ENCODE data around the gene PRF1.

The PRF1 gene

GRCh38 chr10:70575486-70575873, 27.1 kb downstream of the PRF1 start:
- Histone ChIP-seq H3K27ac (replicated peaks) (peak overlapping the region; percentile 74), H3K27me3 (ENCODE audit: insufficient read depth, poor library complexity, severe bottlenecking) (no peaks in the 10 kb centered on the region), H3K4me3 (replicated peaks; ENCODE audit: insufficient read depth, low read length) (no peak overlapping the region)
- peak in 1 of 2 experiments; percentile 50 for DNase-seq (ENCODE audit: low read depth in 1 of 2, low spot score in 1 of 2)
- TF ChIP-seq GABPA (IDR thresholded peaks at IDR 0.05; ENCODE audit: low read depth): no peak
- no peak for TF ChIP-seq CTCF (IDR thresholded peaks at IDR 0.05; ENCODE audit: insufficient read depth, low read length)
- no peak for TF ChIP-seq SPI1 (IDR thresholded peaks at IDR 0.05; ENCODE audit: borderline replicate concordance, low read depth)
- TF ChIP-seq POLR2AphosphoS5 (IDR thresholded peaks at IDR 0.05; ENCODE audit: low read depth): no peak

- no peak for DNase-seq (ENCODE audit: low read depth in 1 of 2, low spot score in 1 of 2)
- Histone ChIP-seq H3K27ac (replicated peaks) (peak overlapping the region; percentile 26), H3K27me3 (ENCODE audit: insufficient read depth, poor library complexity, severe bottlenecking) (no peaks in the 10 kb centered on the region), H3K4me3 (replicated peaks; ENCODE audit: insufficient read depth, low read length) (no peak overlapping the region)
- TF ChIP-seq SPI1 (IDR thresholded peaks at IDR 0.05; ENCODE audit: borderline replicate concordance, low read depth) (no peak), GABPA (IDR thresholded peaks at IDR 0.05; ENCODE audit: low read depth) (no peak), POLR2AphosphoS5 (IDR thresholded peaks at IDR 0.05; ENCODE audit: low read depth) (no peak)
Measured at GRCh38 chr10:70573599-70574506, 28.7 kb downstream of the PRF1 start.

- no peak for TF ChIP-seq CTCF (IDR thresholded peaks at IDR 0.05; ENCODE audit: insufficient read depth, low read length)
- TF ChIP-seq SPI1 (IDR thresholded peaks at IDR 0.05; ENCODE audit: borderline replicate concordance, low read depth): no peak
- no peak for TF ChIP-seq GABPA (IDR thresholded peaks at IDR 0.05; ENCODE audit: low read depth)
- TF ChIP-seq POLR2AphosphoS5 (IDR thresholded peaks at IDR 0.05; ENCODE audit: low read depth): no peak
- no peak for TF ChIP-seq REST (IDR thresholded peaks at IDR 0.05; ENCODE audit: insufficient replicate concordance, low read depth)
- no peaks in the 10 kb centered on the region for H3K27me3 ChIP-seq (ENCODE audit: insufficient read depth, poor library complexity, severe bottlenecking)
- H3K27ac ChIP-seq (replicated peaks): no peak overlapping the region
- no peak overlapping the region for H3K4me3 ChIP-seq (replicated peaks; ENCODE audit: insufficient read depth, low read length)
- DNase-seq (ENCODE audit: low read depth in 1 of 2, low spot score in 1 of 2): no peak
Measured at GRCh38 chr10:70571636-70572439, 30.7 kb downstream of the PRF1 start.

- TF ChIP-seq POLR2AphosphoS5 (IDR thresholded peaks at IDR 0.05; ENCODE audit: low read depth) (no peak), GABPA (IDR thresholded peaks at IDR 0.05; ENCODE audit: low read depth) (no peak), CTCF (IDR thresholded peaks at IDR 0.05; ENCODE audit: insufficient read depth, low read length) (no peak), SPI1 (IDR thresholded peaks at IDR 0.05; ENCODE audit: borderline replicate concordance, low read depth) (no peak), REST (IDR thresholded peaks at IDR 0.05; ENCODE audit: insufficient replicate concordance, low read depth) (no peak)
Measured at GRCh38 chr10:70571236-70571635, 31.3 kb downstream of the PRF1 start.

More at GRCh38 chr10:70571236-70571635, 31.3 kb downstream of the PRF1 start:
- no peak overlapping the region for H3K4me3 ChIP-seq (replicated peaks; ENCODE audit: insufficient read depth, low read length)
- no peak overlapping the region for H3K27ac ChIP-seq (replicated peaks)
- no peak for DNase-seq (ENCODE audit: low read depth in 1 of 2, low spot score in 1 of 2)
- H3K27me3 ChIP-seq (ENCODE audit: insufficient read depth, poor library complexity, severe bottlenecking): no peaks in the 10 kb centered on the region

Measured in HL-60 (cell line).